Skin of body (tissue), 2 donors: ENCODE measurements around the gene FBLN5. TPM values are rescaled to one million over a fixed set of nuclear protein-coding genes. Genes with fewer than 3 reads are reported as not detected.
"Not testable (repeated sequence)": the region's sequence is repeated elsewhere in the genome, so short reads cannot be mapped to it uniquely, and the experiment has no call there.

ENCODE experiments used
- DNase-seq: peaks from one replicate; lab custom pipeline; 2025; lab: John Stamatoyannopoulos, UW
- total RNA-seq: library from RNA; depleted of rRNA; stranded (reverse); fragments of >200 nt; gene quantifications from one replicate; pipeline ENCODE4 v1.2.3, GENCODE V29; 2014

The FBLN5 gene
- total RNA-seq, 1 donor from 2014 or later, result 46.5 TPM

DNA sequence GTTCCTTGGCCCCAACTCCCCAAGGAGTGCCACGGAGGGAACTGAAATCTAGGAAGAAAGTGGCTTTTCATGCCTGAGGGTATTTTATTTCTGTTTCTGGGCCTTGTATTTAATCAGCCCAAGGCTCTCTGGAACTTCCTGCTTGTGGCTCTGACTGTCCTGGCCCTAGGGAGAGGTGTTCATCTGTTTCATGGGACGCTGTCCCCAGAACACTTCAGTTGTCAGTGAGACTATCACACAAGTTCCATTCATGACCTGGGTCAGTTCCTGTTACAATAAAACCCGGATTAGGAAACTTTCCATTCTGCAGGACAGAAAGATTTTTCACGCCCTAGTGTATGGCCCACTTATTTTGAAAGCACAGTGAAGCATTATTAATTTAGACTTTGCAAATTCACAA, 61.7 kb downstream of the FBLN5 start:
- no peak for DNase-seq

DNA sequence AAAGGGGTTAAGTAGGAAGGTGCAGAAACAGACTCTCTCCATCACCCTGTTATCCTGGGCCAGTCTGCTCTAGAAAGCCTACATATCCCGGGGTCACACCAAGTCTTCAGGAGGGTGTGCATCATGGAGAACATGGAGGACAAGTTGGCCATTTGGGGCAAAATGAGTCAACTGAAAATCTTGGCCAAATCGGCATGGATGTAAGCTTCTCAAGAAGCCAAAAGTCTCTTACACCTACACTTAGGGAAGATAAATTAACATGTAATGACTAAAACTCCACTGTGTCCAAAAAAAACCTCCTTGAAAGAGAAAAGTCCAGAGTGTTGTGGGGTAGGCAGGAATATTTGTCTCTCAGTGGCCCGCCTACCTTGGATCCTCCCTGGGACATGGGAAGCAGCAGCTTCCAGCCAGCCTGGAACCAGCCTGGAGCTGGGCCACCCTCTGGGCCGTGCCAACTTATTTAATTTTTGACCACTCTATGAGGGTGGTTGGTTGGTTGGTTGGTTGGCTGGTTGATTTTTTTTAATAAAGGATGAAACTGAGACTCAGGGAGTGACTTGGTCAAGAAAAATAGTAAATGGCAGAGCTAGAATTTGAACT, 62.3 kb downstream of the FBLN5 start:
- no peak for DNase-seq

GRCh38 chr14:91884664-91885063, 62.8 kb downstream of the FBLN5 start:
- no peak for DNase-seq

GRCh38 chr14:91883753-91884152, 63.7 kb downstream of the FBLN5 start:
- DNase-seq, result peak; percentile 80

DNA sequence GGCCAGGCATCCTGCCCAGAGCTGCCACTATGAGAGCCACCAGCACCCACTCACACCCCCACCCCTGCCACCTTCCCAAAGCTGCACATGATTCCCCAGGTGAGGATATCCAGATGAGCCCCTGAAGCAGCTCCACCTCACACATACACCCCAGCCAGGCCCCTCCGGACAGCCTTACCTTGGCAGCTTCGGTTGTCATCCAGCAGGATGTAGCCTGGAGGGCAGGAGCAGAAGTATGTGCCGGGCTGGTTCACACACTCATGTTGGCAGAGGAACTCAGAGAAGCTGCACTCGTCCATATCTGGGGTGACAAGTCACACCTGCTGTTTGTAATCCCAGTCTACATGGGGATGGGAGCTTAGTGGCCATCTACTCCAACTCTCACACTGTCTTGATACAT, 64.7 kb downstream of the FBLN5 start:
- DNase-seq, result no peak

GRCh38 chr14:91882369-91882768, 65.1 kb downstream of the FBLN5 start:
- DNase-seq, result no peak

DNA sequence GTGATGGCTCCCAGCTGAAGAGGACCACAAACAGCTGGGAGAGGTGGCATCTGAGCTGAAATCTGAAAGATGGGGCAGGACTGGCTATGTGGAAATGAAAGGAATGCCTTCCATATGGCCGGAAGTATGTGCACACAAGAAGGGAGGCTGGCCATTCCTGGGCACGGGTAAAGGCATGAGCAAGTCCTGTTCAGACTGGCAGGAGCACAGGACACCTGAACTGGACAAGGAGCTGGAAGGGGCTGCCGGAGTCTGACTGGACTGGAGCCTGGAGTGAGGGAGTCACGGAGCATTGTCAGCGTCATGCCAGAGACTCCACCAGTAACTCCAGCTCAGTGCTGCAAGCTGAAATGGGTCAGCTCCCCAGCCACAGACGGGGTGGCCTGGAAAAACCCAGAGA, 68.3 kb downstream of the FBLN5 start:
- no peak for DNase-seq

- no peak for DNase-seq
Measured at GRCh38 chr14:91878274-91878673, 69.2 kb downstream of the FBLN5 start.

DNA sequence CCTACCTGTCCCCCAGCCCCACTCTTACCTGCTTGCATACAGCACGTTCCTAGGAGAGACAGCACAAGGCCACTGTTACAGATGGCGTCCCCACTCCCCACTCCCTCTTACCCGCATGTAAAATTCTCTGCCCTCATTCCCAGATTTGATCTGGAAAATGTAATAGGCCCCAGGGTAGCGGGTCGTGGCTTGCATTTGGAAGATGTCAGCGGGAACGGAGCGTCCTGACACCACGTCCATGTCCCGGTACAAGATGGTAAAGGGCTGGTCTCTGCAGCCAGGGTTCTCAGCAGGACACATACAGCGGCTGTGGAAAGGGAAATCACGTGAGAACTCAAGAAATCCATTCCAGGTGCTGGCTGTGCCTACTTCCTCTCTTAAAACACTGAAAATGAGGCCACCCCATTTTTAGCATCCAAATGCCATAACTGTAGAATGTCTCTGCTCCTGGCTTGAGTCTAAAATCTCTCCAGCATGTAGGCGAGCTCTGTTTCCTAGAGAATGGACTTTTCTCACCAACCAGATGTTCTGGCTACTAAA, 70.0 kb downstream of the FBLN5 start:
- no peak for DNase-seq

DNA sequence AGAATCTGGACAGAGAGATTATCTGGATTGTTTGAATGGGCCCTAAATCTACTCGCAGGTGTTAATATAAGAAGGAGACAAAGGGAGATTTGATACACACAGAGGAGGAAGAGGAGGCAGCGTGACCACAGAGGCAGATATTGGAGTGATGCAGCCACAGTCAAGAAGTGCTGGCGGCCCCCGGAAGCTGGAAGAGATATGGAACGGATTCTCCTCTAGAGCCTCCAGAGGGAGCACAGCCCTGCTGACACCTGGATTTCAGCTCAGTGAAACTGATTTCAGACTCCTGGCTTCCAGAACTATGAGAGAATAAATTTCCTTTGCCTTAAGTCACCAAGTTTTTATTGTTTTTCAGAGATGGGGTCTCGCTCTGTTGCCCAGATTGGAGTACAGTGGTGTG, 71.0 kb downstream of the FBLN5 start:
- DNase-seq, result no peak

- DNase-seq, result no peak
Measured at GRCh38 chr14:91875525-91876286, 71.8 kb downstream of the FBLN5 start.

- DNase-seq, result no peak
Measured at GRCh38 chr14:91873471-91874415, 73.8 kb downstream of the FBLN5 start.

GRCh38 chr14:91872517-91873470, 74.7 kb downstream of the FBLN5 start:
- DNase-seq, result no peak

DNA sequence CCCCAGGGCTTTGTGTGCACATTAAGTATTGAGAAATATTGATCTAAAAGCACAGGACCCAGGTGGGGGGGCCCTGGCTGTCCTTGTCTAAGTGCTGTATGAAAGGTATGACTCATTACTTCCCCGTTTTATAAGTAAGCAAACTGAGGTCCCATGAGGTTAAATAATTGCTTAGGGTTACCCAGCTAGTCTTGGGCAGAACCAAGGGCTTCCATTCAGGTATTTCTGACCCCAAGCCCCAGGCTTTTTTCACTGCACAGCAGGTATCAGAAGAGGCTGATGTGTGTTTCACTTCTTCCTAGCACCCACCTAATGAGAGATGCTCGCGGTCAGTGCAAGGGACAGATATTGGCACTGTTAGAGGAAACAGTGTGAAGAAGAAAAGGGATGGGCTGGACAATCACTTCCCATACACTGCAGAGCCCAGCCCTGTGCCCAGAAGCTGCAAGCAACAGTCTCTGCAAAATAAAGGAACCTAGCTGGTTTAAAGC, 75.4 kb downstream of the FBLN5 start:
- DNase-seq, result no peak

DNA sequence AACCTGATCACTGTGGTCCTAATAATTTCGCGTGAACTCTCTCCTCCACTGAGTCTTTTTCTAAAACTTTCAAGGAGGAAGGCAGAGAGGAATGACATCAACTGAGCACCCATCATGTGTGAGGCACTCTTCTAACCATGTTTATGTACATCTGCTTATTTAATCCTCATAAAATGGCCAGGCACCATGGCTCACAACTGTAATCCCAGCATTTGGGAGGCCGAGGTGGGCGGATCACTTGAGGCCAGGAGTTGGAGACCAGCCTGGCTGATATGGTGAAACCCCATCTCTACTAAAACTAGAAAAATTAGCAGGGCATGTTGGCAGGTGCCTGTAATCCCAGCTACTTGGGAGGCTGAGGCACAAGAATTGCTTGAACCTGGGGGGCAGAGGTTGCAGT, 76.1 kb downstream of the FBLN5 start:
- not testable (repeated sequence) for DNase-seq

DNA sequence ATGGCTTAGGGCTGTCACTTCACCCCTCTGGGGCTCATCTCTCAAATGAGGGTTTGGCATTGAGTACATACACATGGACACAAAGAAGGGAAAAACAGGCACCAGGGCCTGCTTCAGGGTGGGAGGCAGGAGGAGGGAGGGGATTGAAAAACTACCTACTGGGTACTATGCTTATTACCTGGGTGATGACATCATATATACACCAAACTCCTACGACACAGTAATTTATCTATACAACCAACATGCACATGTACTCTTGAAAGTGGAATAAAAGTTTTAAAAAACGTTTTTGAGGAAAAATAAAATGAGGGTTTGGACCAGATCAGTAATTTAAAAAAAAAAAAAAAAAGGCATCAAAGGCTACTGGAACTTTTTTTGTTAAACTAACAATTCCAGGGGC, 76.6 kb downstream of the FBLN5 start:
- no peak for DNase-seq

- no peak for DNase-seq
Measured at GRCh38 chr14:91870001-91870400, 77.5 kb downstream of the FBLN5 start.

DNA sequence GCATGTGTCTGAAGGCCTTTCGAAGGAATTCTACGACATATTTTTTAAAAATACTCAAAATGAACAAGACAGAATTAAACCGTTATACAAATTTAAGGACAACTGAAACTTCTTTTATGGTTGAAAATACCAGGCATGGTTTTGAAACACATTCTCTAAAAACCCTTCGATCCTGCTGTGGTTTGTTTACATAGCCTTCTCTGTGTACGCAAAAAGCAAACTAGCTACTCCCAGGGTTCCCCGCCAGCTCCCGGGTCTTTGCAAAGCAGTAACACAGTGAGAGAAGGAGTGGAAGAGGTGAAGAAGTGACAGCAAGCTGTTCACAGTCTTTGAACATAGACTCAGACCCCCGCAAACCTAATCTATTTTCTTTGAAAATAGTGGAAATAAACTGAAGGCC, 77.9 kb downstream of the FBLN5 start:
- DNase-seq, result no peak

DNA sequence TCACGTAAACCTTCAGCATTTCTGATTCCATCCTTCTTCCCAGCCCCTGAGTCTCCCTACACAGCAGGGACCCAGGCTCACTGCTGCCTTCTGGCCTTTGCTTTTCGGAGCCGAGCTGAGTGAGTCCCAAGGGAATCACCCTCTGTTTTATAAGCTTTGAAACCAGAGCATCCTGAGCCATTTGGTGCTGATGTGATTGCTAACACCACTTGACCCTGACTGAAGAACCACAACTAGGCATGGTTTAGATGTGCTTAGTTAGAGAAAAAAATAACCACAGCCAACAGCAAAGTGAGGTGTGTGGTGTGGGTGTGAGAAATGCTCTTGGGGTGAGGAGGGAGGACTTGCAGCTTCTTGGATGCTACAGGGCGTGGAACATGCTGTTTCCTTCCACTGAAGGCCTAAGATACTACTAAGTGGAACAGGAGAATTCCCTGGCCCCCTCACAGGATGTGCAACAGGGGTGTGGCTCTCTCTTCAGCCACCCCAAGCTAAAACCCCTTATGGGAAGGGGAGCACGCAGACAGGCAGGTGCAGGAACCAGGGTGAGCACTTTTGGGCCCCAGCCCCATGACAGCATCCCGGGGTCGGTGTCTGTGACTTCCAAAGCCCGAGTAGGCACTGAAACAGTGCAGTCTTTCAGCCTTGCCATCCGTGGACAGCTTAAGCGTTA, 80.0 kb downstream of the FBLN5 start, which contains the start of gene TC2N:
TC2N (minus strand) TSS at position 221 of the 673 bp plus-strand sequence. CDS start 53,767 bp downstream, outside the sequence.
- no peak for DNase-seq
